ENCODE data around the gene MAP3K2. TPM values are rescaled to one million over a fixed set of nuclear protein-coding genes. Genes with fewer than 3 reads are reported as not detected.

MAP3K2 gene
- total RNA-seq, 4 donors from 2014 or later, result 52.7 to 96.2 (median 54.2) TPM

- no peak overlapping the region for H3K27ac ChIP-seq
- H3K4me3 ChIP-seq, result no peak overlapping the region
- peaks cover 0 to 33% (median 0%) of the 10 kb centered on the region in 3 donors for H3K4me1 ChIP-seq
- TF ChIP-seq POLR2A (IDR thresholded peaks at IDR 0.05), result no peak
- TF ChIP-seq POLR2AphosphoS5 (IDR thresholded peaks at IDR 0.05), result no peak
- TF ChIP-seq EP300 (IDR thresholded peaks at IDR 0.05), result no peak
- no peak for TF ChIP-seq CTCF (IDR thresholded peaks at IDR 0.05)
- no peaks in the 10 kb centered on the region for H3K27me3 ChIP-seq
- 83 to 100% methylated on average over 1 of the region's 1 CpG for WGBS, 2 donors (ENCODE audit: low coverage in 1 of 2)
- no peaks in the 10 kb centered on the region for H3K36me3 ChIP-seq
- H3K9me3 ChIP-seq, result no peaks in the 10 kb centered on the region
- no peak for ATAC-seq
Measured at GRCh38 chr2:127348426-127349000, 39.3 kb downstream of the MAP3K2 start.

- H3K4me1 ChIP-seq, result peaks cover 0 to 39% (median 0%) of the 10 kb centered on the region in 3 donors
- no peaks in the 10 kb centered on the region for H3K36me3 ChIP-seq
- WGBS, 2 donors (ENCODE audit: low coverage in 1 of 2), result 71 to 100% methylated on average over 1 of the region's 1 CpG
- H3K27me3 ChIP-seq, result no peaks in the 10 kb centered on the region
- no peak for TF ChIP-seq POLR2AphosphoS5 (IDR thresholded peaks at IDR 0.05)
- TF ChIP-seq POLR2A (IDR thresholded peaks at IDR 0.05), result no peak
- no peak for TF ChIP-seq EP300 (IDR thresholded peaks at IDR 0.05)
- no peak for TF ChIP-seq CTCF (IDR thresholded peaks at IDR 0.05)
- H3K4me3 ChIP-seq, result no peak overlapping the region
- ATAC-seq, result no peak
- no peak overlapping the region for H3K27ac ChIP-seq
- no peaks in the 10 kb centered on the region for H3K9me3 ChIP-seq
Measured at GRCh38 chr2:127347734-127348392, 39.9 kb downstream of the MAP3K2 start.

GRCh38 chr2:127347015-127347414 is 40.8 kb downstream of the MAP3K2 start:
- H3K4me3 ChIP-seq, result no peak overlapping the region
- H3K4me1 ChIP-seq, result peaks cover 0 to 33% (median 0%) of the 10 kb centered on the region in 3 donors
- H3K27ac ChIP-seq, result no peak overlapping the region
- H3K27me3 ChIP-seq, result no peaks in the 10 kb centered on the region
- WGBS, 2 donors (ENCODE audit: low coverage in 1 of 2), result 66 to 93% methylated on average over 3 of the region's 3 CpGs
- peaks cover 0 to 4% of the 10 kb centered on the region in 2 donors for H3K36me3 ChIP-seq
- ATAC-seq, result no peak
- TF ChIP-seq CTCF (IDR thresholded peaks at IDR 0.05) (no peak), POLR2AphosphoS5 (IDR thresholded peaks at IDR 0.05) (no peak), POLR2A (IDR thresholded peaks at IDR 0.05) (no peak), EP300 (IDR thresholded peaks at IDR 0.05) (no peak)
- no peaks in the 10 kb centered on the region for H3K9me3 ChIP-seq

- no peak for ATAC-seq
- H3K9me3 ChIP-seq, result no peaks in the 10 kb centered on the region
- H3K4me1 ChIP-seq, result peaks cover 0 to 28% (median 0%) of the 10 kb centered on the region in 3 donors
- TF ChIP-seq POLR2AphosphoS5 (IDR thresholded peaks at IDR 0.05) (no peak), CTCF (IDR thresholded peaks at IDR 0.05) (no peak), POLR2A (IDR thresholded peaks at IDR 0.05) (no peak), EP300 (IDR thresholded peaks at IDR 0.05) (no peak)
- H3K36me3 ChIP-seq, result peaks cover 0 to 15% of the 10 kb centered on the region in 2 donors
- 84 to 94% methylated on average over 2 of the region's 2 CpGs for WGBS, 2 donors (ENCODE audit: low coverage in 1 of 2)
- H3K27ac ChIP-seq, result no peak overlapping the region
- H3K4me3 ChIP-seq, result no peak overlapping the region
- no peaks in the 10 kb centered on the region for H3K27me3 ChIP-seq
Measured at GRCh38 chr2:127343277-127343676, 44.5 kb downstream of the MAP3K2 start.

- no peak for ATAC-seq
- Histone ChIP-seq H3K9me3 (no peaks in the 10 kb centered on the region), H3K27me3 (no peaks in the 10 kb centered on the region), H3K27ac (no peak overlapping the region), H3K4me3 (no peak overlapping the region), H3K4me1 (peaks cover 0 to 24% (median 0%) of the 10 kb centered on the region in 3 donors), H3K36me3 (peaks cover 0 to 23% of the 10 kb centered on the region in 2 donors)
- WGBS, 2 donors (ENCODE audit: low coverage in 1 of 2), result 92 to 100% methylated on average over 1 of the region's 1 CpG
- TF ChIP-seq EP300 (IDR thresholded peaks at IDR 0.05) (no peak), CTCF (IDR thresholded peaks at IDR 0.05) (no peak), POLR2AphosphoS5 (IDR thresholded peaks at IDR 0.05) (no peak), POLR2A (IDR thresholded peaks at IDR 0.05) (no peak)
Measured at GRCh38 chr2:127342101-127342500, 45.7 kb downstream of the MAP3K2 start.
